IMR-90 (cell line): ENCODE results near the gene PXYLP1. TPM values are rescaled to one million over a fixed set of nuclear protein-coding genes. Genes with fewer than 3 reads are reported as not detected.

ENCODE experiments used
- ATAC-seq: fragments of 200-7000 bp; cut with Tn5 transposase; 2 replicates; pipeline ENCODE4 v1.9.1; 2020; ENCODE audit warnings: low read depth, mild to moderate bottlenecking, moderate library complexity
- BruUV-seq: library from RNA; stranded (reverse); fragments of 400-500 nt; replicated peaks from 2 replicates; lab custom pipeline; 2021; lab: Mats Ljungman, UMichigan
- CTCF ChIA-PET: fragments of 300-600 bp; formaldehyde crosslinking; extraction: SDS; loops from one replicate; lab custom pipeline; 2021; ENCODE audit warnings: antibody characterized with exemption; lab: Yijun Ruan, JAX
- POLR2A ChIA-PET: fragments of 300-600 bp; sonication (Branson Sonifier 250); formaldehyde crosslinking; loops from one replicate; lab custom pipeline; 2022; ENCODE audit warnings: antibody characterized with exemption; ENCODE audit not compliant: unreplicated experiment; lab: Charles Lee
- DNase-seq: peaks from one replicate; pipeline ENCODE4 v3.0.0; 2013
- H2AFZ ChIP-seq: replicated peaks from 2 replicates; pipeline ENCODE3; 2013; ENCODE audit warnings: low read length, mild to moderate bottlenecking; ENCODE audit not compliant: poor library complexity
- H2AK5ac ChIP-seq: 2 replicates; pipeline ENCODE4 v1.6.1; 2013; ENCODE audit warnings: low read depth, low read length, inconsistent platforms
- H2AK9ac ChIP-seq: replicated peaks from 2 replicates; pipeline ENCODE3; 2013; ENCODE audit warnings: mild to moderate bottlenecking, low read depth, low read length, moderate library complexity; ENCODE audit not compliant: poor library complexity
- H2BK120ac ChIP-seq: 2 replicates; pipeline ENCODE4 v1.6.1; 2013; ENCODE audit warnings: low read depth, low read length, inconsistent platforms
- H2BK15ac ChIP-seq: 3 replicates; pipeline ENCODE4 v1.6.1; 2013; ENCODE audit warnings: low read depth, low read length, inconsistent platforms
- H2BK20ac ChIP-seq: 2 replicates; pipeline ENCODE4 v1.6.1; 2013; ENCODE audit warnings: low read depth, mild to moderate bottlenecking, inconsistent platforms, low read length, moderate library complexity
- H2BK5ac ChIP-seq: 2 replicates; pipeline ENCODE4 v1.6.1; 2013; ENCODE audit warnings: mild to moderate bottlenecking, low read depth, low read length, inconsistent platforms; ENCODE audit not compliant: poor library complexity, severe bottlenecking
- H3K14ac ChIP-seq: replicated peaks from 2 replicates; pipeline ENCODE4 v1.6.1; 2013; ENCODE audit warnings: low read depth, low read length, inconsistent platforms
- H3K18ac ChIP-seq: 2 replicates; pipeline ENCODE4 v1.6.1; 2013; ENCODE audit warnings: low read depth, low read length, control low read depth
- H3K23ac ChIP-seq: 2 replicates; pipeline ENCODE4 v1.6.1; 2013; ENCODE audit warnings: low read depth, low read length, inconsistent platforms
- H3K27ac ChIP-seq: 2 replicates; pipeline ENCODE4 v1.5.1; 2013; ENCODE audit warnings: mild to moderate bottlenecking, control low read depth, low read length; ENCODE audit not compliant: insufficient read depth
- H3K27me3 ChIP-seq: 2 replicates; pipeline ENCODE4 v1.6.1; 2013; ENCODE audit warnings: low read length; ENCODE audit not compliant: control insufficient read depth, insufficient read depth
- H3K36me3 ChIP-seq: 2 replicates; pipeline ENCODE4 v1.6.1; 2013; ENCODE audit warnings: low read length, mixed read lengths; ENCODE audit not compliant: control insufficient read depth, insufficient read depth
- H3K4ac ChIP-seq: 2 replicates; pipeline ENCODE4 v1.6.1; 2013; ENCODE audit warnings: low read depth, low read length, inconsistent platforms
- H3K4me1 ChIP-seq: 2 replicates; pipeline ENCODE4 v1.6.1; 2013; ENCODE audit warnings: low read length, mixed read lengths; ENCODE audit not compliant: control insufficient read depth, insufficient read depth
- H3K4me2 ChIP-seq: 2 replicates; pipeline ENCODE4 v1.6.1; 2013; ENCODE audit warnings: low read depth, mild to moderate bottlenecking, control low read depth, low read length, moderate library complexity
- H3K4me3 ChIP-seq: 2 replicates; pipeline ENCODE4 v1.5.1; 2013; ENCODE audit warnings: low read depth, mild to moderate bottlenecking, control low read depth, low read length, moderate library complexity; ENCODE audit not compliant: insufficient read depth
- H3K56ac ChIP-seq: 2 replicates; pipeline ENCODE4 v1.6.1; 2013; ENCODE audit warnings: low read length, inconsistent platforms; ENCODE audit not compliant: insufficient read depth; ENCODE audit errors: extremely low read depth
- H3K79me1 ChIP-seq, 2 experiments: 2 replicates each; pipeline ENCODE4 v1.6.1; 2013; ENCODE audit warnings: low read length in 2 of 2, inconsistent platforms in 1 of 2, low read depth in 1 of 2
- H3K9ac ChIP-seq: 2 replicates; pipeline ENCODE4 v1.6.1; 2013; ENCODE audit warnings: low read depth, low read length, control low read depth
- H3K9me1 ChIP-seq: 2 replicates; pipeline ENCODE4 v1.6.1; 2013; ENCODE audit warnings: low read length, inconsistent platforms; ENCODE audit not compliant: insufficient read depth
- H3K9me3 ChIP-seq: 2 replicates; pipeline ENCODE4 v1.6.1; 2013; ENCODE audit warnings: low read length; ENCODE audit not compliant: control insufficient read depth, insufficient read depth
- H4K20me1 ChIP-seq: 2 replicates; pipeline ENCODE4 v1.6.1; 2013; ENCODE audit warnings: low read length, inconsistent platforms; ENCODE audit not compliant: insufficient read depth
- H4K5ac ChIP-seq: 2 replicates; pipeline ENCODE4 v1.6.1; 2013; ENCODE audit warnings: mild to moderate bottlenecking, low read depth, low read length, control low read depth
- H4K8ac ChIP-seq, 2 experiments: 2 replicates each; pipeline ENCODE4 v1.6.1; 2013; ENCODE audit warnings: low read depth in 2 of 2, low read length in 2 of 2, control low read depth in 1 of 2, inconsistent platforms in 1 of 2
- H4K91ac ChIP-seq: 2 replicates; pipeline ENCODE4 v1.6.1; 2013; ENCODE audit warnings: low read depth, low read length, inconsistent platforms; ENCODE audit not compliant: insufficient read depth
- CHD1 ChIP-seq: IDR thresholded peaks from 2 replicates; pipeline ENCODE4 v1.6.1; 2012; ENCODE audit warnings: low read depth, low read length, improper control_type of control experiment
- FOS ChIP-seq: fragments of 150-350 bp; IDR thresholded peaks from 2 replicates; pipeline ENCODE4 v1.6.1; 2016; ENCODE audit warnings: low read depth, low read length
- MAFK ChIP-seq: IDR thresholded peaks from 2 replicates; pipeline ENCODE4 v1.6.1; 2012; ENCODE audit warnings: low read depth, low read length, improper control_type of control experiment
- POLR2A ChIP-seq: IDR thresholded peaks from 2 replicates; pipeline ENCODE4 v1.6.1; 2012; ENCODE audit warnings: mild to moderate bottlenecking, low read depth, low read length
- RAD21 ChIP-seq: IDR thresholded peaks from 2 replicates; pipeline ENCODE4 v1.6.1; 2012; ENCODE audit warnings: low read length, improper control_type of control experiment
- RCOR1 ChIP-seq: IDR thresholded peaks from 2 replicates; pipeline ENCODE4 v1.6.1; 2012; ENCODE audit warnings: mild to moderate bottlenecking, low read length, improper control_type of control experiment; ENCODE audit not compliant: insufficient replicate concordance
- SMC3 ChIP-seq: fragments of 150-350 bp; IDR thresholded peaks from 2 replicates; pipeline ENCODE4 v1.6.1; 2016; ENCODE audit warnings: low read depth, mild to moderate bottlenecking, antibody characterized with exemption, low read length, moderate library complexity
- WGBS, 2 experiments: methylation state at CpG; one replicate each; pipeline versions ENCODE4 v1.1.5 to v1.1.7; 2013; ENCODE audit warnings: missing lambda C conversion rate in 2 of 2; ENCODE audit not compliant: insufficient read length in 1 of 2; ENCODE audit errors: extremely low coverage in 2 of 2; 5-methylcytosine and 5-hydroxymethylcytosine counted together
- dilution Hi-C: fragments of 300-500 bp; cut with HindIII; formaldehyde crosslinking; loops from one replicate; pipeline ENCODE4 v1.14.3; 2018; ENCODE audit warnings: low sequenced_read_pairs; ENCODE audit not compliant: unreplicated experiment
- in situ Hi-C: fragments of 300-500 bp; cut with MboI; formaldehyde crosslinking; loops from 3 replicates; pipeline ENCODE4 v1.14.3; 2019; ENCODE audit warnings: low sequenced_read_pairs, inconsistent platforms, mixed read lengths
- intact Hi-C: fragments of 100-400 bp; cut with micrococcal nuclease; formaldehyde crosslinking; loops from 2 replicates; pipeline ENCODE4 v1.10.0; 2022
- polyA plus RNA-seq, 3 experiments: library from polyadenylated mRNA; depleted of rRNA; stranded (reverse); fragments of >200 nt; gene quantifications; 2 replicates each; pipeline ENCODE4 v1.2.3, GENCODE V29; 2012; ENCODE audit warnings: low replicate concordance in 1 of 3
- total RNA-seq: library from RNA; depleted of rRNA; stranded (reverse); fragments of >200 nt; gene quantifications from 2 replicates; pipeline ENCODE4 v1.2.3, GENCODE V29; 2012

Gene PXYLP1
- total and polyA plus RNA-seq, 2 of the 4 experiments (the other 2 are of a cell fraction) = 11.7 to 15.6 TPM

- Histone ChIP-seq H3K23ac (no peak overlapping the region), H3K14ac (no peak overlapping the region), H3K9me1 (no peaks in the 10 kb centered on the region), H3K36me3 (no peaks in the 10 kb centered on the region), H3K9me3 (peaks cover 3% of the 10 kb centered on the region; the same call in 1 of the 2 replicates), H3K56ac (no peak overlapping the region), H3K79me1 (no peaks in the 10 kb centered on the region), H3K9ac (no peak overlapping the region), H3K27ac (no peak overlapping the region), H3K18ac (no peak overlapping the region), H2AK9ac (no peak overlapping the region), H4K91ac (no peak overlapping the region), H3K4ac (no peak overlapping the region), H4K5ac (no peak overlapping the region), H3K27me3 (peaks cover 29% of the 10 kb centered on the region), H3K4me2 (no peak overlapping the region), H3K4me1 (no peaks in the 10 kb centered on the region), H2BK120ac (no peak overlapping the region), H2AK5ac (no peak overlapping the region), H2AFZ (no peak overlapping the region), H4K8ac (no peak overlapping the region), H2BK20ac (no peak overlapping the region), H3K4me3 (no peak overlapping the region), H4K20me1 (no peaks in the 10 kb centered on the region), H2BK15ac (no peak overlapping the region), H2BK5ac (no peak overlapping the region)
- BruUV-seq = no TSS peak
- intact Hi-C loops (no loop called here), dilution Hi-C loops (no loop called here), in situ Hi-C loops (no loop called here)
- ChIA-PET CTCF (interaction anchor here (0.6 kb wide), 1 partner anchor 99 kb away, joined by 3 read pairs; no protein-coding TSS in a partner anchor), POLR2A (no interaction called here)
- DNase-seq = no peak
- no peak for ATAC-seq
- TF ChIP-seq RCOR1 = no peak
- TF ChIP-seq RAD21 = no peak
- TF ChIP-seq MAFK = no peak
- TF ChIP-seq SMC3 = no peak
- no peak for TF ChIP-seq CHD1
- TF ChIP-seq POLR2A = no peak
- TF ChIP-seq FOS = no peak
- WGBS, 2 experiments = 0% methylated on average over 1 of the region's 2 CpGs; no CpG with 5 or more reads in 1 of the 2 experiments
Measured at GRCh38 chr3:141218926-141219325, 12.7 kb upstream of the PXYLP1 start.
